Cerebellar cortex (tissue), 1 donor: ENCODE measurements around the gene LPAR2.
"Not testable (repeated sequence)": the region's sequence is repeated elsewhere in the genome, so short reads cannot be mapped to it uniquely, and the experiment has no call there.

Experiments
- DNase-seq: peaks from one replicate; pipeline ENCODE4 v3.0.0-alpha.2; 2015; ENCODE audit warnings: low spot score

The LPAR2 gene

DNA sequence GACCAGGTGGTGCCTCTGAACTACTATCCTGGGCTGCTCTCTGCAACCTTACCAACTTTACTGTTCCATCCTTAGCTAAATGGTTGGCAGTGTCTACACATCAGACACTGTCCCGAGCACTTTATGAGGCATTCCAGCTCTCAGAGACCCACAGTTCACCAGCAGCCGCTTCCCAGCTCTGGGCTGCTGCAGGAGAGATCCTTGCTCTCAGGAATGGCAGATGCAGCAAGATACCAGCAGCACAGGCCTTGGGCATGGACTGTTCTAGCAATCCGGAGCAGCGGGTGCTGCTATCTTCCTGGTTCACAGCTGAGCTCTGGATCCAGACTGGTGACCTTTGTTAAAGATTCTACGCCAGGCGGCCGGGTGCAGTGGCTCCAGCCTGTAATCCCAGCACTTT lies 3.3 kb upstream of the LPAR2 start:
- DNase-seq, result no peak

DNA sequence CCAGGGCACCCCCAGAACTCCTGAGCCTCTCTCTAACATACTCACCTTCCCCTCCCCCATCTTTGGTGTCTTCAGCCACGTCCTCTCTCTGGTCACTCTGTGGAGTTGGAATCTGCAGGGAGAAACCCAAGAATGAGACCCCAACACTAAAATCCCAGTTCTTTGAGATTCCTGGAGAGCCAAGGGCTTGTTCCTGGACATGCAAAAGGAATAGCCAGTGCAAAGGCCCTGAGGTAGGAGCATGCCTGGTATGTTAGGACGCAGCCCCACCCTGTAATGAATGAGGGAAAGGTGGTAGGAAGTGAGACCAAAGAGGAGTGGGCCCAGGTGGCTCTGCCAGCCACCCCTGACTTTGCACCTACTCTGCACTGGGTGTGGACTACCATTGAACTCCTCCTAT lies 2.4 kb upstream of the LPAR2 start:
- no peak for DNase-seq

DNA sequence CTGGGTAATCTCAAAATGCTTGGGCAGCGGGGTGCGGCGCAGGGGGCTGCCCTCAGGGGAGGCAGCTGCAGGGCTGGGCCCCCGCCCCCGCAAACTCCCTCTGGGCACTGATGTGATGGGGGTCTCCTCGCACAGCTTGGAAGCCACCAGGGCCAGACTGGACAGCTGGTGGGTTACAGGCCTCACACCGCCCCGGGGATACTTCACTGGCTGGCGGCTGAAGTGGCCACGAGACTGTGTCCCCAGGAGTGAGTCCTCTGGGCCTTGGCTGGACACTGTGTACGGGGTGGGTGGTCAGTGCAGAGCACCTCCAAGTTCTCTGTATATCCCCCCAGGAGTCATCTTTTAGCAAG lies 2.0 kb upstream of the LPAR2 start:
- no peak for DNase-seq

DNA sequence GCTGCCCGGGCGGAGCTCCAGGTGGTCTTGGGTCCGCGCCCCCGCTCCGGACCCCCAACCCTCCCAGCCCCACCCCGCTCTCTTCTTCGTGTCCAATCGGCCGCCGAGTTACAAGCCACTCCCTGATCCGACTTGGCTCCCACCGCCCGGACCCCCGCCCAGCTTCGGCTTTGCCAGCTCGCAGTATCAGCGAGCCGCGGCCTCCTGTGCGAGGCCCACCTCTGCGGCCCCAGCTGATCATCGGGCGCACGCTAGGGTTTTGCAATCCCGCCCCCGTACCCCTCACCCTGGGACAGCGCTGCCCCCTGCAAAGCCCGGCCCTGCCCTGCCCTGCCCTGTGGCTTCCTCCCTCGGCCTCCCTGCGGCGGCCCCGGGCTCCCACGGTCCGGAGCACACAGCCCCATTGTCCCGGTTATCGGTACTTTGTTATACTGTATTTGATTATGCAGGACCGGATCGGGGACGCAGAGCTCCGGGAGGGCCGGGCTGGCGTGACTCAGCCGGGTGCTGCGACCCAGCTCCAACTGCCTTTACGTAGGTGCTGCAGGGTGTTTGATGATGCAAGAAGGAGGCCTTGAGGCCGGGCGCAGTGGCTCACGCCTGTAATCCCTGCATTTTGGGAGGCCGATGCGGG lies 598 bp upstream of the LPAR2 start:
- no peak for DNase-seq

DNA sequence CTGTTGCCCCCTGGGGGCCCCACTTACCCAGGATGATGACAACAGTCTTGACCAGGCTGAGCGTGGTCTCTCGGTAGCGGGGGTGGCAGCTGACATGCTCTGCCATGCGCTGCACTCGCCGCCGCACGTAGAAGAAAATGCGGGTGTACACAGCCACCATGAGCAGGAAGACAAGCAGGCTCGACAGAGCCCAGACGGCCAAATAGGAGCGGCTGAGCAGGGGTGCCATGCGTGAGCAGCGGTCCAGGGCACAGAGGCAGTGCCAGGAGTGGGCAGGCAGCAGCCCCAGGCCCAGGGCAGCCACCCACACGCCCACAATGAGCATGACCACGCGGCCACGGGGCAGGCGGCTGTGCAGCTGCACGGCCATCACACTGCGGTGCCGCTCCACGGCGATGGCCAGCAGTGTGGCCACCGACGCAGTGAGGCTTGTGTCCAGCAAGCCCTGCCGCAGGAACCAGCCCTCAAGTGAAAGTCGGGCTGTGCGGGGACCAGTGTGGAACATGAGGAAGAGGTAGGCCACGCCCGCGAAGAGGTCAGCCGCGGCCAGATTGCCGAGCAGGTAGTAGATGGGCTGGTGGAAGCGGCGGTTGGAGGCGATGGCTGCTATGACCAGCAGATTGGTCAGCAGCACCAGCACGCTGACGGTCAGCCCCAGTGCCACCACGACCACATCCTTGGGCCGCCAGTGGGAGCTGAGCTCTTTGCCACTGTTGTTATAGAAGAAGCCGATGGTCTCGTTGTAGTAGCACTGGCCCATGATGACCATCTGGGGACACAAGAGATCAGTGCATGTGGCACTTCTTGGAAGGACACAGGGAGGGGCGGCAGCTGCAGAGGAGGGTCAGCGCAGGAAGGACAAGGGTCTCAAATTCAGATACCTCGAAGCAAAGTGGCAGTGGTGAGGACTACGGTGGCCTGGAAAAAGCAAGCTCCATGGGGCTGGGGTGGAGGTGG lies 1.2 kb downstream of the LPAR2 start:
- DNase-seq, result no peak

DNA sequence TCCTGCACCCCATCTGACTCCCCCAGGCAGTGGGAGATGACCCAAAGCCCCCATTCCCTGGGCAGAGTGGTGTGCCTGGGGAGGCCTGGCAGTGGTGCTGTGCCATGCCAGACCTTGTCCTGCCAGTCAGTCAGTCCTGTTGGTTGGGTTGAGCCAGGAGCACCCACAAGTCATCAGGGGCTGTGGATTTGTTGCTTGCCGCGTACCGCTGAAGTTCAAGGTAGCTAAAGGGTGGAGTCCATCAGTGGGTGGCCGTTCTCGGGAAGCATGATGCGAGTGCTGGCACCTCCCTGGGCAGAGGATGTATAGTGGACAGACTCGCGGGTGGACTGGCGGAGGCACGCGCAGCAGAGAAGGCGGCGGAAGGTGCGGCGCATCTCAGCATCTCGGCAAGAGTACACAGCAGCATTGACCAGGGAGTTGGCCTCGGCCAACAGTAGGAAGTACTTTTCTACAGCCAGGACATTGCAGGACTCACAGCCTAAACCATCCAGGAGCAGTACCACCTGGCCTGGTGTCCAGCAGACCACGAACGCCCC lies 3.9 kb downstream of the LPAR2 start:
- DNase-seq, result no peak

DNA sequence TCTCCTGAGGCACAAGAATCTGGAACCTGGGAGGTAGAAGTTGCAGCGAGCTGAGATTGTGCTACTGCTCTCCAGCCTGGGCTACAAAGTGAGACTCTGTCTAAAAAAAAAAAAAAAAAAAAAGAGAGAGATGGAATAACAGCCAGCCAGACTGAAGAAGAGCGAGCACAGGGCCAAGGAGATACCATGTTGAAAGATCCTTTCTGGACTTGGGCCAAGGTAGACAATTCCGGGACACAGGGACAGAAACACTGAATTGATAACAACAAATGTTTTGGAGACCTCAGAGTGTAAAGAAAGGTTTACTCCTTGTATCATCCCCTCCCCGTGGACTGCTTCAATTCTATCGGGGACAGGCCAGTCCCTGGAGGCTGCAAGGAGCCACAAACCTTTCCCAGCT lies 4.6 kb downstream of the LPAR2 start:
- no peak for DNase-seq

DNA sequence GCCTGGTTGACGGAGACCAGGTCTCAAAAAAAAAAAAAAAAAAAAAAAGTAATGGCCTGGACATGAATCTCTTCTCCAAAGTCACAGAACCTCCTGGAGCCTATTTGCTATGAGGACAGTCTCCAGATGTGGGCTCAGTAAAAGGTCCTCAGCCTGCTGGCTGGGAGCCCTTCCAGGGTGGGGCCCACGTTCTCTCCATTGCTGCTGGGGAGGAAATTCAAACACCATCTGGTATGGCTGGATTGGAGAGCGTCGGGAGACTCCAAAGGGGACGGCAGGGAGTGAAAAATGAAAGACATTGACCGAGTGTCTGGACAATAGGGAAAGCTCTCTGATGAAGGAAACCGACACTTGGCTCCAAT lies 8.2 kb downstream of the LPAR2 start:
- DNase-seq, result no peak

DNA sequence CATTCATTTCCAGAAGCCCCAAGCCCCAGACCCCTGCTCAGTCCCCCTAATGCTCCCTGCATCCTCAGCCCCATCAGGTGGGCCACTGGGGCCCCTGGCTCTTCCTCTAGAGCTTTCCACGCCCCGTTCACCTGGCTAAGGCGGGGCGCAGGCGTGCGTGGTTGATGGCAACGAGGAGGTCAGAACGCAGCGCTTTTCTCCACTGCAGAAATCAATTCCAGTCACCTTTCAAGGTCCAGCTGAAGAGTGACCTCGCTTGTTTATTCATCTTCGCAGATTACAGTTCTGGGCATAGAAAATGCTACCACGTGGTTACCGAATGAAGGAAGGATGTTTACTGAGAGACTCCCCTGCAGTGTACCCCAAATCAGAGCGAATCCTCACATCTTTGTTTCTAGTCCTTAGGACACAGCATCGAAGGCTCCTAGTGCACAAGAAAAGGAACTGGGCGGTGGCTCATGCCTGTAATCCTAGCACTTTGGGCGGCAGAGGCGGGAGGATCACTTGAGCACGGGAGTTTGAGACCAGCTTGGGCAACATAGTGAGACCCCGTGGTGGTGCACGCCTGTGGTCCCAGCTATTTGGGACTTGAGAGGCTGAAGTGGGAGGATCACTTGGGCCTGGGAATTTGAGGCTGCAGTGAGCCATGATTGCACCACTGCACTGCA lies 8.7 kb downstream of the LPAR2 start:
- DNase-seq, result no peak

DNA sequence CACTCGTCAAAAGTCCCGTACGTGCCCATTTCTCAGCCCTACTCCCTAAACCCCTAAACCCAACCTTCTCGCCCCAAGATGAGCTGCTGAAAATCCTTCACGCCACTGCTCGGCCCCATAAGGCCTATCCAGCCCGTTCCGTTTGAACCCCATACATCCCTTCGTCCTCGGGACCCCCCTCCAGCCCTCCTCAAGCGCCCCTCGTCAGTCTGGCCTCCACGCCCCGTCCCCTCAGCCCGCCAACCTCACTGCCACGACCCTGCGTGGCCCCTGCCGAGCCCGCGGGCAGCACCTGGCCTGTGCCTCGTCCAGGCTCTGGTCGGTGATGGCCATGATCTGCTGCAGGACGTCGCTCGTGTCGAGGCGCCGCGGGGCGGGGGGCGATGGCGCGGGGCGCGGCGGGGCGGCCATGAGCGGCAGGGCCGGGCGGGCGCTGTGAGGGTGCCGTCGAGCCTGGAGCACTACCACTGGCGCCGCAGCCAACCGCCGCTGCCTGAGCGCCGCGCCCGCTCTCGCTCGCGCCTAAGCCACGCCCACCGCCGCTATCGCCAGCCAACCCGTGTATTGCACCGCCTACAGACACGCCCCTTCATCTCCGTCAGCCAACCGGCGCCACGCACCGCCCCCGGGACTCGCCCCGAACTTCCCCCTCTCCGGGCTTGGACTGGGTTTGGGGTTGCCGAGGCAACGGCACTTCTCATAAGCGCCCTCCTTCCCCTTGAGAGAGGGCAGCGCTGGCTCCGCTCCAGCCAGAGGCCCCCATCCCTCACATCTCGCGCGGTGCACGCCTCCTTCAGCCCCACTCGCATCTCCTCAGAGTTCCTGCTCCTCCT lies 9.6 kb downstream of the LPAR2 start, which contains the start of gene PBX4:
Gene PBX4 (minus strand): TSS at position 469 of the 833 bp plus-strand sequence. CDS start 58 bp downstream, at position 411.
- DNase-seq, result peak; percentile 75

DNA sequence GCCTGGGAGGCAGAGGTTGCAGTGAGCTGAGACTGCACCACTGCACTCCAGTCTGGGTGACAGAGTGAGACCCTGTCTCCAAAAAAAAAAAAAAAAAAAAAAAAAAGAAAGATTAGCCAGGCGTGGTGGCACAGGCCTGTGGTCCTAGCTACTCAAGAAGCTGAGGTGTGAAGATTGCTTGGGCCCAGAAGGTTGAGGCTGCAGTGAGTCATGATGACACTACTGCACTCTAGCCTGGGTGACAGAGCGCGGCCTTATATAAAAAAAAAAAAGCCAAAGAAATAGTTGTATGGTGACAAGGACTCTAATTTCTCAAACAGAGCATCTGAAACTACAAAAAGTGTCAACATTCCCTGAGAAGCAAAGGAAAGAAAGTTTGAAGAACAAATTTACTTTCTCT lies 12.9 kb downstream of the LPAR2 start:
- DNase-seq, result no peak

DNA sequence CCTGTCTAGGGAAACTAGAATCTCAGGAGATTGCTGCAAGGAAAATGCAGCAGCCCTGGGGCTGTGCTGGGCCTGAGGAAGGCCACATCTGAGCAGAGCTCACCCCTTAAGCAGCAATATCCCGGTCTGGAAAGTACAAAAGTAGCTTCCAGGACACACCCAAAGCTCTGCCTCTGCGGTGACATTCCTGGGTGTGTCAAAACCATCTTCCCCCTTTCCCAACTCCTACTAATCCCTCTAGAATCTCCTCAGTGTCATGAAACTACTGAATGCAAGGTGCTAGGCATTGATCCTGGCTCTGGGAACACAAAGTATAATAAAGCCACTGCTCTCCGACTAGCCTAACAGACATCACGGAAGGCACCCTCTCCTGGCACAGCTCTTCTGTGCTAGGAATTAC lies 14.5 kb downstream of the LPAR2 start:
- DNase-seq, result no peak

DNA sequence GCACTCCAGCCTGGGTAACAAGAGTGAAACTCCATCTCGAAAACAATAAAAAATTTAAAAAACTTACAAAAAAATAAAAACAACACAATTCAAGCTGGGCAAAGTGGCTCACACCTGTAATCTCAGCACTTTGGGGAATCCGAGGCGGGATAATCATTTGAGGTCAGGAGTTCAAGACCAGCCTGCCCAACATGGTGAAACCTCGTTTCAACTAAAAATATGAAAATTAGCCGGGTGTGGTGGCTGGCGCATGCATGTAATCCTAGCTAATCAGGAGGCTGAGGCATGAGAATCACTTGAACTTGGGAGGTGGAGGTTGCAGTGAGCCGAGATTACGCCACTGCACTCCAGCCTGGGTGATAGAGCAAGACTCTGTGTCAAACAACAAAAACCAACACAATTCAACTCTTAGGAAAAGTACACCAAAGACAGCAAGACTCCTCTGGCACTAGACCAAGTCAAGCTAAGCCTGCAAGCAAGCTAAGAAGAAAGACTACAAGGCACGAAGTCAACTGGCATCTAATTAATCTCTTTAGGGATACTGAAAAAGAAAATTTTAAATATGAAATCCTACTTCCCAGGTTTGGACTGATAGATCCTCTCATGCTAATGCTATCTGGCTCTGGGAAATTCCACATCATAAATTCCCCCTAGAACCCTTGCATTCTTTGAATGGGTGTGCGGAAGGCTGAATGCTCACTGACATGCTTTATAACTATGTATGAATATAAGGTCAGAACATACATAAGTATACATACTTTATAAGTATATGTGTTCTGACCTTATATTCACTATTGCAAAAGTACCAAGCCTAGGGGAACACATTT lies 17.4 kb downstream of the LPAR2 start:
- no peak for DNase-seq

DNA sequence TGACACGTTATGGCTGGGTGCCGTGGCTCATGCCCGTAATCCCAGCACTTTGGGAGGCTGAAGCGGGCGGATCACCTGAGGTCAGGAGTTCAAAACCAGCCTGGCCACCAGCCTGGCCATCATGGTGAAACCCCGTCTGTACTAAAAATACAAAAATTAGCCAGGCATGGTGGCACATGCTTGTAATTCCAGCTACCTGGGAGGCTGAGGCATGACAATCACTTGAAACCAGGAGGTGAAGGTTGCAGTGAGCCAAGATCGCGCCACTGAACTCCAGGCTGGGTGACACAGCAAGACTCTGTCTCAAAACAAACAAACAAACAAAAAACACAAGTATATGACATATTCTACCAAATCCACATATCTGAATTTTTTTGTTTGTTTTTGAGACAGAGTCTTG lies 21.3 kb downstream of the LPAR2 start:
- not testable (repeated sequence) for DNase-seq

DNA sequence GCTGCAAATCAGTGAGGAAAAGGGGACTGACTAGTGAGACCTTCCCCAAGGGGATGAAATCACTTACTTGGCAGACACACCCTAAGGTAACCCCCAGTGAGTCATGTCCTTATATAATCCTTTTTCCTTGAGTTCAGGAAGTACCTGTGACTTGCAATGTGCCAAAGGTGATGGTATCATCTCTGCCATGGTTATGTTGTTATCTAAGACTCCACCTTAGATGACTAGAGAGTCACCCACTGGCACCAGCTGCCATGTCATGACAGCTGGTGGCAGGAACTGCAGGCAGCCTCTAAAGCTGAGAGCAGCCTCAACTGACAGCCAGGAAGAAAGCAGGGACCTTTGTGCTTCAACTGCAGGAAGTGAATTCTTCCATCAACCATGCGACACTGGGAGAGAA lies 22.0 kb downstream of the LPAR2 start:
- no peak for DNase-seq

DNA sequence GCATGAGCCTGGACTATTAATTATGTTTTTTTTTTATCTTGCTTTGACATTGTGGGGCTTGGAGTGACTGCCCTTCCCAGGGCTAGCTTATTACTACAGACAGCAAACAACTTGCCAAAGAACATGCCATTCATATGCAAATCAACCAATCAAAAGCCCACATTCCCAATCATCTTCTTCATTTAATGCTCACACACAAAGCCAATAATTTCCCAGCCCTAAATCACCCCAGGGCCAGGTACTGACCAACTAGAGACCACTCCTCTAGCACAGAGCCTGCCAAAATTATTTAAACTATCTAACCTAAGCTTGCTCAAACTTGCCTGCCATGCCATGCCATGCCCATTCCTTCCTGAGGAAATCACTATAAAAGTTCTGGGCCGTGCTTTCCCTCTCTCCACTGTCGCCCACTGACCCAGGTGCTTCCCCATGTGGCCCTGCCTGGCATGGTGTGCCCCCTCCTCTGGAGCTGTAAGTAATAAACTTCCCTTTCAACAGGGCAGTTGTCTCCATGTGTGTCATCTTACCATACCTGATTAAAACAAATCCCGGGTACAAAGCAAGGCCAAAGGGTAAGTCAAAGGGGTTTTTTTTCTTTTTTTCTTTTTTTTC lies 25.2 kb downstream of the LPAR2 start:
- DNase-seq, result no peak

DNA sequence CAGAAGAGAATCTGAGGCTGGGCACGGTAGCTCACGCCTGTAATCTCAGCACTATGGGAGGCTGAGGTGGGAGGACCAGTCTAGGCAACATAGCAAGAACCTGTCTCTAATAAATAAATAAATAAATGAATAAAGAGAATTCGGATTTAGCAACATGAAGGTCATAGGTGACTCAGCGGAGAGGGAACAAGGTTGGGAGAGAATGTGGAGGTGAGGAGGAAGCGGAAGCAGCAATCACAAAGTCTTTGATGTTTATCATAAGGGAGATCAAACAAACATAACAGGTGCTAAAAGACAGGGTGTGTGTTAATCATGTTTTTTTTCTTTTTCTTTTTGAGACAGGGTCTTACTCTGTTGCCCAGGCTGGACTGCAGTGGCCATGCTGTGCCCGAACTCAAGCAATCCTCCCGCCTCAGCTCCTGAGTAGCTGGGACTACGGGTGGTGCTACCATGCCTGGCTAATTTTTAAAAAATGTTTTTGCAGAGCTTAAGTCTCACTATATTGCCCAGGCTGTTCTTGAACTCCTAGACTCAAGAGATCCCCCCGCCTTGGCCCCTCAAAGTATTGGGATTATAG lies 25.8 kb downstream of the LPAR2 start:
- DNase-seq, result no peak

DNA sequence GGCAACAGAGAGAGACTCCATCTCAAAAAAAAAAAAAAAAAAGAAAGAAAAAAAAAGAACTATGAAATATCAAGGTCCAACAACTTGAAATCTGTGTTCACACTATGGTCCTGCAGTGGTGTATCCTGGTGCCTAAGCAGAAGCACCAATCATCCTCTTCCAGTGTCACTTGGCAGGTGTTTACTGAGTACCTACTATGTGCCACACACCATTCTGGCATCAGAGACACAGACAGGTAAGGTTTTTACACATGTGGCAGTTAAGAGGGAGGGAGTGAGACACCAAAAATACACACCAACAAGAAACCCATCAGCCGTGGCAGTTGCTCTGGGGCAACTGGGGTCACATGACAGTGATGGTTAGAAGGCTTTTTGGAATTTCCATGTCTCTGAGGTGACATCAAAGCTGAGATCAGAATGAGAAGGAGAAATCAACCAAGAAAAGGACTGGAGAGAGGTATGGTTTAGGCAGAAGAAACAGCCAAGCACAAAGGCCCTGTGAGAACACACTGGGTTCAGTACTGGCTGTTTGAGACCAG lies 27.2 kb downstream of the LPAR2 start:
- DNase-seq, result no peak

DNA sequence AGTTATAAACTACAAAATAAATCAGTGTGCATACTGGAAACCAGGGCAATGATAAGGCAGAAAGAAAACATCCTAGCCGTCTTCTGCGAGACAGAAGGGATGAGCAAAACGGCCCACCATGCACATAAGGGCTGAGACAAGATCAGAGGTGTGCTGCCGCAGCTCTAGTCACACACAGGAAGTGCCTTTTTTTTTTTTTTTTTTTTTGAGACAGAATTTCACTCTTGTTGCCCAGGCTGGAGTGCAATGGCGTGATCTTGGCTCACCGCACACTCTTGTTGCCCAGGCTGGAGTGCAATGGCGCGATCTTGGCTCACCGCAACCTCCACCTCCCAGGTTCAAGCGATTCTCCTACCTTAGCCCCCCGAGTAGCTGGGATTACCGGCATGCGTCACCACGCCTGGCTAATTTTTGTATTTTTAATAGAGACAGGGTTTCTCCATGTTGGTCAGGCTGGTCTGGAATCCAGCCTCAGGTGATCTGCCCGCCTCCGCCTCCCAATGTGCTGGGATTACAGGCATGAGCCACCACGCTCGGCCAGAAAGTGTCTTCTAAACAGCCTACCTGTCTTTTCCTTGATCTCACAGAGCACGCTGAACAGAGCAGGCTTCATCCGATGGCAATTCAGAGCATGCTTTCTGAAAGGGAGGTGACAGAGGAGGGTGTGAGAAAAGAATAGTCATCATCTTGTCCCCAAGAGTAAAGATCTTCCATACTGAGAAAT lies 29.1 kb downstream of the LPAR2 start:
- not testable (repeated sequence) for DNase-seq
